Activated CD8-positive, alpha-beta memory T cell treated with anti-CD3 and anti-CD28 coated beads for 1 hour (primary cell): ENCODE results near the gene NR2C2.
"Not testable (repeated sequence)": the region's sequence is repeated elsewhere in the genome, so short reads cannot be mapped to it uniquely, and the experiment has no call there.

Experiments
- DNase-seq, 2 donors: peaks; one replicate each; pipeline ENCODE4 v3.0.0-alpha.2; 2020; ENCODE audit warnings: low read depth in 1 of 2; ENCODE audit errors: extremely low read depth in 1 of 2

The NR2C2 gene

GRCh38 chr3:14947100-14947885 is at the start of gene NR2C2:
Gene NR2C2 (plus strand): TSS chr3:14947583. CDS start chr3:15003915, 56,332 bp downstream.
- peak; percentile 63 to 82 for DNase-seq

GRCh38 chr3:14898929-14899328 is 48.5 kb upstream of the NR2C2 start:
- no peak for DNase-seq

GRCh38 chr3:14899993-14900618 is 47.3 kb upstream of the NR2C2 start:
- no peak for DNase-seq

GRCh38 chr3:14900881-14901873 is 46.2 kb upstream of the NR2C2 start:
- DNase-seq = no peak

GRCh38 chr3:14902719-14903118 is 44.7 kb upstream of the NR2C2 start:
- DNase-seq = no peak

- DNase-seq = not testable (repeated sequence)
Measured at GRCh38 chr3:14903501-14903900, 43.9 kb upstream of the NR2C2 start.

- DNase-seq = no peak
Measured at GRCh38 chr3:14905055-14905657, 42.2 kb upstream of the NR2C2 start.

GRCh38 chr3:14906355-14906971 is 40.9 kb upstream of the NR2C2 start:
- no peak for DNase-seq

GRCh38 chr3:14907043-14907966 is 40.1 kb upstream of the NR2C2 start:
- DNase-seq = no peak

GRCh38 chr3:14909250-14909649 is 38.1 kb upstream of the NR2C2 start:
- no peak for DNase-seq

GRCh38 chr3:14911651-14912050 is 35.7 kb upstream of the NR2C2 start:
- DNase-seq = no peak

- no peak for DNase-seq
Measured at GRCh38 chr3:14913071-14913925, 34.1 kb upstream of the NR2C2 start.

- no peak for DNase-seq
Measured at GRCh38 chr3:14913926-14914778, 33.2 kb upstream of the NR2C2 start.

- DNase-seq = no peak
Measured at GRCh38 chr3:14914779-14915117, 32.6 kb upstream of the NR2C2 start.

- no peak for DNase-seq
Measured at GRCh38 chr3:14915636-14916222, 31.7 kb upstream of the NR2C2 start.

GRCh38 chr3:14918356-14918860 is 29.0 kb upstream of the NR2C2 start:
- DNase-seq = no peak

GRCh38 chr3:14920536-14920935 is 26.8 kb upstream of the NR2C2 start:
- no peak for DNase-seq
